Limb (tissue), 2 donors: Measurements from ENCODE around the gene VPS13C.

Source experiments
- DNase-seq, 2 donors: peaks; one replicate each; pipeline ENCODE4 v3.0.0-alpha.2; 2016; ENCODE audit errors: extremely low spot score in 2 of 2

Gene VPS13C

GRCh38 chr15:61946778-61947177 lies 113.5 kb downstream of the VPS13C start:
- DNase-seq = no peak

GRCh38 chr15:61943992-61944391 lies 116.3 kb downstream of the VPS13C start:
- DNase-seq = no peak

- DNase-seq = no peak
Observed at GRCh38 chr15:61938249-61938648, 122.0 kb downstream of the VPS13C start.

- no peak for DNase-seq
Observed at GRCh38 chr15:61936528-61937195, 123.6 kb downstream of the VPS13C start.

GRCh38 chr15:61935493-61935892 lies 124.8 kb downstream of the VPS13C start:
- no peak for DNase-seq

- DNase-seq = no peak
Observed at GRCh38 chr15:61929452-61929851, 130.8 kb downstream of the VPS13C start.

GRCh38 chr15:61923173-61923572 lies 137.1 kb downstream of the VPS13C start:
- DNase-seq = no peak

GRCh38 chr15:61921093-61921492 lies 139.2 kb downstream of the VPS13C start:
- DNase-seq = no peak

- DNase-seq = no peak
Observed at GRCh38 chr15:61917457-61917856, 142.8 kb downstream of the VPS13C start.

- DNase-seq = no peak
Observed at GRCh38 chr15:61916104-61916503, 144.1 kb downstream of the VPS13C start.

GRCh38 chr15:61915640-61916039 lies 144.6 kb downstream of the VPS13C start:
- no peak for DNase-seq

GRCh38 chr15:61910839-61911369 lies 149.3 kb downstream of the VPS13C start:
- no peak for DNase-seq

GRCh38 chr15:61908241-61908640 lies 152.0 kb downstream of the VPS13C start:
- no peak for DNase-seq

GRCh38 chr15:61907753-61908086 lies 152.5 kb downstream of the VPS13C start:
- no peak for DNase-seq

GRCh38 chr15:61906961-61907752 lies 153.1 kb downstream of the VPS13C start:
- no peak for DNase-seq

- no peak for DNase-seq
Observed at GRCh38 chr15:61893146-61893545, 167.1 kb downstream of the VPS13C start.

- no peak for DNase-seq
Observed at GRCh38 chr15:61892140-61892539, 168.1 kb downstream of the VPS13C start.

- no peak for DNase-seq
Observed at GRCh38 chr15:61890106-61890505, 170.1 kb downstream of the VPS13C start.

GRCh38 chr15:61889706-61890105 lies 170.5 kb downstream of the VPS13C start:
- DNase-seq = no peak

- DNase-seq = no peak
Observed at GRCh38 chr15:61888074-61888780, 172.0 kb downstream of the VPS13C start.

GRCh38 chr15:61880084-61880483 lies 180.2 kb downstream of the VPS13C start:
- no peak for DNase-seq

GRCh38 chr15:61879219-61879618 lies 181.0 kb downstream of the VPS13C start:
- no peak for DNase-seq
